Measurements from ENCODE around the gene ZNF644.

The ZNF644 gene

DNA sequence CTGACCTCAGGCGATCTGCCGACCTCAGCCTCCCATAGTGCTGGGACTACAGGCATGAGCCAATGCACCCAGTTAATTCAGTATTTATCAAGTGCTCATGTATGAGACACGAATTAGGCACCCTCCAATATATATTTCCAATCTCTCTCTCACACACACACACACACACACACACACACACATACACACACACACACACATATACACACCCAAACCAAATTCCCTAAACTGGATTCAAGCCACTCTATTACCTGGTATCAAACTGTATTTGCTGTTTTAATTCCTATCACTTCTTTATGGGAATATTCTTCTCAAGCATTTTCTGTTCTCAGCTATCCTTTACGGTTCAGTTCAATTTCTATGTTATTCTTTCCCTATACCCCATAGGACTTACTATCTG is 8.5 kb downstream of the ZNF644 start:
- Histone ChIP-seq H2AFZ (ENCODE audit: insufficient read depth, low read length, poor library complexity) (no peak overlapping the region), H3K9ac (ENCODE audit: low read length) (no peak overlapping the region), H3K36me3 (ENCODE audit: control insufficient read depth in 1 of 2, insufficient read depth in 2 of 2, low read length in 2 of 2) (peaks cover 2% of the 10 kb centered on the region in 2 experiments), H2BK120ac (ENCODE audit: insufficient read depth, low read length, poor library complexity) (no peak overlapping the region), H3K4me2 (ENCODE audit: low read length) (no peak overlapping the region), H2AK5ac (ENCODE audit: low read length) (no peak overlapping the region), H3K14ac (ENCODE audit: low read length) (no peak overlapping the region), H3K9me3 (ENCODE audit: insufficient read depth, low read depth, low read length) (no peaks in the 10 kb centered on the region), H4K12ac (ENCODE audit: low read depth, low read length) (no peak overlapping the region), H3K18ac (ENCODE audit: low read length) (no peak overlapping the region), H3K23ac (ENCODE audit: low read length) (no peak overlapping the region), H3K79me2 (ENCODE audit: control insufficient read depth, insufficient read depth, low read length, poor library complexity) (peaks cover 3% of the 10 kb centered on the region), H3K79me1 (ENCODE audit: low read length) (no peaks in the 10 kb centered on the region), H3K27ac (ENCODE audit: low read depth, low read length) (no peak overlapping the region), H4K91ac (ENCODE audit: low read depth, low read length) (no peak overlapping the region), H3K4me1 (ENCODE audit: control insufficient read depth in 1 of 2, insufficient read depth in 2 of 2, low read length in 2 of 2) (peaks cover 0 to 2% of the 10 kb centered on the region in 2 experiments), H3K4me3 (ENCODE audit: low read depth, low read length) (no peak overlapping the region), H2BK5ac (ENCODE audit: low read depth, low read length, poor library complexity) (no peak overlapping the region), H2BK12ac (ENCODE audit: low read length) (no peak overlapping the region), H4K8ac (ENCODE audit: low read depth, low read length) (no peak overlapping the region), H3K27me3 (ENCODE audit: insufficient read depth, low read length) (no peaks in the 10 kb centered on the region), H3K4ac (ENCODE audit: low read depth, low read length) (peak overlapping the region; percentile 64)
- no peak for DNase-seq
- WGBS (ENCODE audit: extremely low coverage, insufficient coverage, insufficient read length) = no CpG with 5 or more reads among the region's 4 CpGs

DNA sequence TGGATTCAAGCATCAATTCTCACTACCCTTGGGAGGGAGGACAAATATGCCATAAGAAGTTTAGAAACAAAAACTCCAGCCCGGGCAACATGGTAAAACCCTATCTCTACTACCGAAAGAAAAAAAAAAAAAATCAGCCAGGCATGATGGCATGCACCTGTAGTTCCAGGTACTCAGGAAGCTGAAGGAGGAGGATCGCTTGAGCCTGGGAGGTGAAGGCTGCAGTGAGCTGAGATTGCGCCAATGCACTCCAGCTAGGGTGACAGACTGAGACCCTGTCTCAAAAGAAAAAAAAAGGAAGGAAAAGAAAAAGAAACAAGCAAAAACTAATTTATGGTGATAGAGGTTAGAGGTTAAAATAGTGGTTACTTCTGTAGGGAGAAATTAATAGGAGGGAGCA is 9.6 kb downstream of the ZNF644 start:
- H3K18ac ChIP-seq (ENCODE audit: low read length) = no peak overlapping the region
- H3K36me3 ChIP-seq (ENCODE audit: control insufficient read depth in 1 of 2, insufficient read depth in 2 of 2, low read length in 2 of 2) = peaks cover 2% of the 10 kb centered on the region in 2 experiments
- H3K27ac ChIP-seq (ENCODE audit: low read depth, low read length) = no peak overlapping the region
- H4K12ac ChIP-seq (ENCODE audit: low read depth, low read length) = no peak overlapping the region
- peak overlapping the region; percentile 79 for H3K4ac ChIP-seq (ENCODE audit: low read depth, low read length)
- no peaks in the 10 kb centered on the region for H3K9me3 ChIP-seq (ENCODE audit: insufficient read depth, low read depth, low read length)
- no peak overlapping the region for H2BK5ac ChIP-seq (ENCODE audit: low read depth, low read length, poor library complexity)
- H2BK120ac ChIP-seq (ENCODE audit: insufficient read depth, low read length, poor library complexity) = no peak overlapping the region
- peaks cover 3% of the 10 kb centered on the region for H3K79me2 ChIP-seq (ENCODE audit: control insufficient read depth, insufficient read depth, low read length, poor library complexity)
- H3K4me1 ChIP-seq (ENCODE audit: control insufficient read depth in 1 of 2, insufficient read depth in 2 of 2, low read length in 2 of 2) = peaks cover 0 to 2% of the 10 kb centered on the region in 2 experiments
- H2AK5ac ChIP-seq (ENCODE audit: low read length) = no peak overlapping the region
- H3K14ac ChIP-seq (ENCODE audit: low read length) = no peak overlapping the region
- H3K4me2 ChIP-seq (ENCODE audit: low read length) = no peak overlapping the region
- no peak overlapping the region for H2BK12ac ChIP-seq (ENCODE audit: low read length)
- no peak for DNase-seq
- no peaks in the 10 kb centered on the region for H3K27me3 ChIP-seq (ENCODE audit: insufficient read depth, low read length)
- no peak overlapping the region for H2AFZ ChIP-seq (ENCODE audit: insufficient read depth, low read length, poor library complexity)
- no CpG with 5 or more reads among the region's 4 CpGs for WGBS (ENCODE audit: extremely low coverage, insufficient coverage, insufficient read length)
- H3K4me3 ChIP-seq (ENCODE audit: low read depth, low read length) = no peak overlapping the region
- no peak overlapping the region for H3K23ac ChIP-seq (ENCODE audit: low read length)
- no peak overlapping the region for H4K8ac ChIP-seq (ENCODE audit: low read depth, low read length)
- H4K91ac ChIP-seq (ENCODE audit: low read depth, low read length) = no peak overlapping the region
- H3K9ac ChIP-seq (ENCODE audit: low read length) = no peak overlapping the region
- no peaks in the 10 kb centered on the region for H3K79me1 ChIP-seq (ENCODE audit: low read length)

DNA sequence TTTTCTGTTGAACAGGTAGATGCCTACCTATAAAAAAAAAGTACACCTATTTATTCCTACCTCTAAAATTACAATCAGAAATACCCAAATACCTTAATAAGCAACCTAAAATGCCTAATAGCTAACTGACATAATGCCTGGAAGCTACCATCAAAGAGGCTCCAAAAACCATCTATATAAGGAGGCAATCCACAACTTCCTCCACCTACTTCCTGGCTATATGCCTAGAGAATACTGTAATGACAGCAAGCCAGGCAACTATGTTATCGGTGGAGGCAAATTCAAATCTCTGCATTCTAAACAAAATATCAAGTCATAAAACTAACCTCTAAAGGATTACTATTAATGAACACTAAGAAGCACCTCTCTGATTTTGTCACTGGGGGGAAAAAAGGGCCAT is 10.1 kb downstream of the ZNF644 start:
- Histone ChIP-seq H3K79me1 (ENCODE audit: low read length) (no peaks in the 10 kb centered on the region), H3K9ac (ENCODE audit: low read length) (no peak overlapping the region), H2BK120ac (ENCODE audit: insufficient read depth, low read length, poor library complexity) (no peak overlapping the region)

DNA sequence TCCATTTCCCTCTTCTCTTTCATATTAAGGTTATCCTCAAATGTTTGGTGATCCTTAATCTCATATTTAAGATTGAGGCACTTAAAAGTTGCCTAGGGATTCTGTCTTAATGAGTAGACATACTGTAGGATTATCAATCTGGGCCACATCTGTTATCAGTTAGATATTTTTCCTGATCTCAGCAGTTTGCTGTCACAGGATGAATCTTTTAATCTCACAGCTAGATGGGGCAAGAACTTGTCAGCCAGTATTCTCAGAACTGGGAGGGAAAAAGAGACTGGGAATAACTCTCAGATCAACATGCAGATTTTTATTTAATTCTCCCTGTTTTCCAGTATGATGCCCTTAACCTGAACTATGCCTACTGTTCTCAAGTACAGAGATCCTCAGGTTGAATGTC is 14.0 kb downstream of the ZNF644 start:
- no peak overlapping the region for H2BK5ac ChIP-seq (ENCODE audit: low read depth, low read length, poor library complexity)
- no peak overlapping the region for H3K4me2 ChIP-seq (ENCODE audit: low read length)
- no peaks in the 10 kb centered on the region for H3K79me1 ChIP-seq (ENCODE audit: low read length)
- H3K36me3 ChIP-seq (ENCODE audit: control insufficient read depth in 1 of 2, insufficient read depth in 2 of 2, low read length in 2 of 2) = peaks cover 2% of the 10 kb centered on the region in 2 experiments
- no peaks in the 10 kb centered on the region for H3K9me3 ChIP-seq (ENCODE audit: insufficient read depth, low read depth, low read length)
- no peak overlapping the region for H2BK120ac ChIP-seq (ENCODE audit: insufficient read depth, low read length, poor library complexity)
- H3K14ac ChIP-seq (ENCODE audit: low read length) = no peak overlapping the region
- H3K18ac ChIP-seq (ENCODE audit: low read length) = no peak overlapping the region
- H3K79me2 ChIP-seq (ENCODE audit: control insufficient read depth, insufficient read depth, low read length, poor library complexity) = peaks cover 6% of the 10 kb centered on the region
- H3K23ac ChIP-seq (ENCODE audit: low read length) = no peak overlapping the region
- DNase-seq = no peak
- peaks cover 0 to 2% of the 10 kb centered on the region in 2 experiments for H3K4me1 ChIP-seq (ENCODE audit: control insufficient read depth in 1 of 2, insufficient read depth in 2 of 2, low read length in 2 of 2)
- H3K27me3 ChIP-seq (ENCODE audit: insufficient read depth, low read length) = no peaks in the 10 kb centered on the region
- no peak overlapping the region for H4K91ac ChIP-seq (ENCODE audit: low read depth, low read length)
- H2AK5ac ChIP-seq (ENCODE audit: low read length) = no peak overlapping the region
- no peak overlapping the region for H3K9ac ChIP-seq (ENCODE audit: low read length)
- no peak overlapping the region for H3K27ac ChIP-seq (ENCODE audit: low read depth, low read length)
- H3K4me3 ChIP-seq (ENCODE audit: low read depth, low read length) = no peak overlapping the region
- peak overlapping the region; percentile 83 for H3K4ac ChIP-seq (ENCODE audit: low read depth, low read length)
- no peak overlapping the region for H2AFZ ChIP-seq (ENCODE audit: insufficient read depth, low read length, poor library complexity)
- H4K12ac ChIP-seq (ENCODE audit: low read depth, low read length) = no peak overlapping the region
- H2BK12ac ChIP-seq (ENCODE audit: low read length) = no peak overlapping the region
- no peak overlapping the region for H4K8ac ChIP-seq (ENCODE audit: low read depth, low read length)

More for the DNA sequence above, 10.1 kb downstream of the ZNF644 start:
- H2AFZ ChIP-seq (ENCODE audit: insufficient read depth, low read length, poor library complexity) = no peak overlapping the region
- H4K12ac ChIP-seq (ENCODE audit: low read depth, low read length) = no peak overlapping the region
- no peak overlapping the region for H3K4me2 ChIP-seq (ENCODE audit: low read length)
- peaks cover 3% of the 10 kb centered on the region for H3K79me2 ChIP-seq (ENCODE audit: control insufficient read depth, insufficient read depth, low read length, poor library complexity)
- H3K23ac ChIP-seq (ENCODE audit: low read length) = no peak overlapping the region
- H4K91ac ChIP-seq (ENCODE audit: low read depth, low read length) = no peak overlapping the region
- H2AK5ac ChIP-seq (ENCODE audit: low read length) = no peak overlapping the region
- H3K4me3 ChIP-seq (ENCODE audit: low read depth, low read length) = no peak overlapping the region
- no peak overlapping the region for H4K8ac ChIP-seq (ENCODE audit: low read depth, low read length)
- no peak overlapping the region for H3K27ac ChIP-seq (ENCODE audit: low read depth, low read length)
- no peak overlapping the region for H3K14ac ChIP-seq (ENCODE audit: low read length)
- H3K27me3 ChIP-seq (ENCODE audit: insufficient read depth, low read length) = no peaks in the 10 kb centered on the region
- DNase-seq = no peak
- no peak overlapping the region for H2BK12ac ChIP-seq (ENCODE audit: low read length)
- peaks cover 0 to 2% of the 10 kb centered on the region in 2 experiments for H3K4me1 ChIP-seq (ENCODE audit: control insufficient read depth in 1 of 2, insufficient read depth in 2 of 2, low read length in 2 of 2)
- peaks cover 2% of the 10 kb centered on the region in 2 experiments for H3K36me3 ChIP-seq (ENCODE audit: control insufficient read depth in 1 of 2, insufficient read depth in 2 of 2, low read length in 2 of 2)
- peak overlapping the region; percentile 79 for H3K4ac ChIP-seq (ENCODE audit: low read depth, low read length)
- no peaks in the 10 kb centered on the region for H3K9me3 ChIP-seq (ENCODE audit: insufficient read depth, low read depth, low read length)
- no peak overlapping the region for H3K18ac ChIP-seq (ENCODE audit: low read length)
- WGBS (ENCODE audit: extremely low coverage, insufficient coverage, insufficient read length) = no CpG with 5 or more reads among the region's 1 CpG
- H2BK5ac ChIP-seq (ENCODE audit: low read depth, low read length, poor library complexity) = no peak overlapping the region

Data from trophoblast cell (in vitro differentiated cells and primary cell).